Nephron (organoid): ENCODE results near the gene MAGED2.

Experiments
- H3K27ac Mint-ChIP-seq, 3 experiments: 2 replicates each; pipeline ENCODE4 v1.8.0; 2020; ENCODE audit warnings: mixed read lengths in 3 of 3, mild to moderate bottlenecking in 2 of 3, moderate library complexity in 1 of 3
- H3K27me3 Mint-ChIP-seq: 2 replicates; pipeline ENCODE4 v1.8.0; 2021; ENCODE audit warnings: low read depth, mild to moderate bottlenecking, moderate library complexity, mixed read lengths
- H3K36me3 Mint-ChIP-seq: 2 replicates; pipeline ENCODE4 v1.8.0; 2020; ENCODE audit warnings: low read depth, mixed read lengths
- H3K4me1 Mint-ChIP-seq: 2 replicates; pipeline ENCODE4 v1.8.0; 2020; ENCODE audit warnings: mixed read lengths
- H3K4me3 Mint-ChIP-seq, 3 experiments: 2 replicates each; pipeline ENCODE4 v1.8.0; 2020; ENCODE audit warnings: mild to moderate bottlenecking in 3 of 3, mixed read lengths in 3 of 3, moderate library complexity in 2 of 3
- H3K9me3 Mint-ChIP-seq: 2 replicates; pipeline ENCODE4 v1.8.0; 2020; ENCODE audit warnings: mixed read lengths
- CTCF ChIP-seq, 3 experiments: fragments of 200-600 bp; sonication (generic); IDR thresholded peaks; one replicate each; pipeline ENCODE4 v1.5.0; 2021; ENCODE audit warnings: antibody characterized with exemption in 3 of 3; ENCODE audit not compliant: unreplicated experiment in 3 of 3

The MAGED2 gene

GRCh38 chrX:54798137-54798536 lies 9.4 kb upstream of the MAGED2 start, which contains the start of gene ITIH6:
Gene ITIH6 (minus strand): TSS chrX:54798255. CDS start chrX:54798210, 45 bp downstream.
- peaks cover 13% of the 10 kb centered on the region for H3K4me1 Mint-ChIP-seq
- H3K4me3 Mint-ChIP-seq, result no peak within 1 kb of the TSS
- no peak for TF ChIP-seq CTCF (IDR thresholded peaks at IDR 0.05; ENCODE audit: unreplicated experiment in 3 of 3)
- H3K9me3 Mint-ChIP-seq, result peaks cover 4% of the 10 kb centered on the region
- peak within 1 kb of the TSS in 1 of 3 experiments; percentile 20 for H3K27ac Mint-ChIP-seq
- no peaks in the 10 kb centered on the region for H3K27me3 Mint-ChIP-seq
- H3K36me3 Mint-ChIP-seq, result no peaks in the 10 kb centered on the region

GRCh38 chrX:54799046-54799445 lies 8.5 kb upstream of the MAGED2 start:
- Mint-ChIP-seq H3K4me3 (no peak overlapping the region), H3K4me1 (peaks cover 6% of the 10 kb centered on the region), H3K9me3 (peaks cover 4% of the 10 kb centered on the region), H3K36me3 (no peaks in the 10 kb centered on the region), H3K27ac (peak overlapping the region in 1 of 3 experiments; percentile 20), H3K27me3 (no peaks in the 10 kb centered on the region)
- TF ChIP-seq CTCF (IDR thresholded peaks at IDR 0.05; ENCODE audit: unreplicated experiment in 3 of 3), result no peak

DNA sequence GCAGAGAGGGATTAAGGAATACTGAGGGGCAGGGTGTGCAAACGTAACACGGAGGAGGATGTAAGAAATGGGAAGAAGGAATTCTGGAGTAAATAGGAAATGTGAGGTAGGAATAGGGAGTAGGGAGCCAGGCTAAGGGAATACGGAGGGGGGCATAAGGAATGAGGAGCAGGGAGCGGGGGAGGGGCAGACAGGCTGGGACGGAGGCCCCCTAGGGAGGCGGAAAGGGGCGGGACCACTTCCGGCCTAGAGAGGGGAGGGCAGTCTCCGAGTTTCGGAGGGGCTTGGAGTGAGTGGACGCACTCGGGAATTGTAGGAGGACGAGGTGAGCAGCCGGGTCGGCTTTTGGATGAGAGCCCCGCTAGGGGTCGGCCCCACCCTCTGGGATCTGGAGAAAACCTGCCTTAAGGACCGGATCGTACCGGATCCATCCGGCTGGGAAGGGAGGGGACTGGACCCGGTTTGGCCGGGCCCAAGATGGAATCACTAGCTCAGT lies 612 bp downstream of the MAGED2 start:
- H3K4me3 Mint-ChIP-seq, result peak overlapping the region; percentile 97 to 100 (median 97)
- no peak for TF ChIP-seq CTCF (IDR thresholded peaks at IDR 0.05; ENCODE audit: unreplicated experiment in 3 of 3)
- peaks cover 41% of the 10 kb centered on the region for H3K36me3 Mint-ChIP-seq
- no peaks in the 10 kb centered on the region for H3K27me3 Mint-ChIP-seq
- peaks cover 16% of the 10 kb centered on the region for H3K4me1 Mint-ChIP-seq
- peaks cover 17% of the 10 kb centered on the region for H3K9me3 Mint-ChIP-seq
- peak overlapping the region; percentile 98 to 100 (median 99) for H3K27ac Mint-ChIP-seq

DNA sequence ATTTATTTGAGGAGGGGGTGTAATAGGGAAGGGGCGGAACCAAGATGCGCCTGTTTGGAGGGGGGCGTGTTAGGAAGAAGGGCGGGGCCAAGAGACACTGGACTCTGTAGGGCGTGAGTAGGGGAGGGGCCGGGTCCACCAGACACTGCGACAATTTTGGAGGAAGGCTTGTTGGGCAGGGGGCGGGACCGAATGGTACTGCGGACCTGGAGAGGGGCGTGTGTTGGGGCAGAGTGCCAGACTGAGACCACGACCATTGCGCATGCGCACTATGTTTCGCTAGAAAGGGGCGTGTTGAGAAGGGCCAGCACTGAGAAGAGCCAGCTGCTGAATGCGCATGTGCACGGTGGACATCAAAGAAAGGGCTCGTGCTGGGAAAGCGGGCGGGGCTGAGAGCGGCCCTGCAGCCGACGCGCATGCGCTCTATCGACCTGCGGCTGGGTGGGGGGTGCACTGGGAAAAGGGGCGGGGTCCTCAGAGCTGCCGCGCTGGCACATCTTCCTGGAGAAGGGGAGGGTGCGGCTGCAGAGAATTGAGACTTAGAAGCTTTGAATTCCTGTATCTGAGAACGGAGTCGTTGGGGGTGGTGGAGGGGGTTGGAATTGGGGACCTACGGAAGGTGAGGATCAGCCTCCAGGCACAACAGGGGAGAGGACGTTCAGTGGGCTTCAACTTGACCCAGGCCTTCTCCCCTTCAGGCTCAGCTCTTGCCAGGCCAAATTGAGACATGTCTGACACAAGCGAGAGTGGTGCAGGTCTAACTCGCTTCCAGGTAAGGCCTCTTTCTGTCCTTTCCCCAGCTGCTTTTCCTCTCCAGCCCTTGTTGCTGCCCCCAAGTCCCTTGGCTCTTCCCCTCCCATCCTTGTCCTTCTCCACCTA lies 1.3 kb downstream of the MAGED2 start:
- TF ChIP-seq CTCF (IDR thresholded peaks at IDR 0.05; ENCODE audit: unreplicated experiment in 3 of 3), result no peak
- Mint-ChIP-seq H3K27me3 (no peaks in the 10 kb centered on the region), H3K27ac (peak overlapping the region; percentile 98 to 100 (median 99)), H3K4me1 (peaks cover 16% of the 10 kb centered on the region), H3K4me3 (peak overlapping the region; percentile 97 to 100 (median 97)), H3K9me3 (peaks cover 17% of the 10 kb centered on the region), H3K36me3 (peaks cover 48% of the 10 kb centered on the region)

DNA sequence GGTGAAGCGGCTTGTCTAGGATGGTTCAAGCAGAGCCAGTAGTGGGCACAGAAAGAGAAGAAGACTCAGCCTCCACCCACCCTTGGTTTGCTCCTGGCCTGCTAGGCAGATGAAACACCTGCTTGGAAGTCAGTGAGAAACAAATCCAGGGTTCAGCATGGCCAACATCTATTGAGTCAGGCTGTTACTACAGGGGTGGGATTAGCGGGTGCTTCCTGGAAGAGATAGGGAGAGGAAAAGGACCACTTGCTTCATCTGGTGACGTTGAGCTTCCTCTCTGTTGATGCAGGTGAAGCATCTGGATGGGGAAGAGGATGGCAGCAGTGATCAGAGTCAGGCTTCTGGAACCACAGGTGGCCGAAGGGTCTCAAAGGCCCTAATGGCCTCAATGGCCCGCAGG lies 3.0 kb downstream of the MAGED2 start:
- TF ChIP-seq CTCF (IDR thresholded peaks at IDR 0.05; ENCODE audit: unreplicated experiment in 3 of 3), result no peak
- Mint-ChIP-seq H3K4me3 (peak overlapping the region; percentile 66 to 100 (median 97)), H3K36me3 (peaks cover 63% of the 10 kb centered on the region), H3K9me3 (peaks cover 17% of the 10 kb centered on the region), H3K27me3 (no peaks in the 10 kb centered on the region), H3K27ac (no peak overlapping the region), H3K4me1 (peaks cover 16% of the 10 kb centered on the region)
